MM.1S (cell line): ENCODE data around the gene CA12.

Experiments used
- DNase-seq: peaks from one replicate; pipeline ENCODE4 v3.0.0-alpha.2; 2015
- H2AFZ ChIP-seq: fragments of 300-600 bp; sonication (generic); 2 replicates; pipeline ENCODE4 v1.6.0; 2016; ENCODE audit warnings: antibody characterized with exemption, low read length
- H3F3A ChIP-seq: fragments of 300-600 bp; sonication (generic); 2 replicates; pipeline ENCODE4 v1.6.1; 2016; ENCODE audit warnings: mild to moderate bottlenecking, antibody characterized with exemption, low read length, moderate library complexity, mixed read lengths; ENCODE audit not compliant: insufficient read depth
- H3K27ac ChIP-seq: fragments of 300-600 bp; sonication (generic); 2 replicates; pipeline ENCODE4 v1.5.1; 2016; ENCODE audit warnings: mild to moderate bottlenecking, low read length
- H3K27me3 ChIP-seq: fragments of 300-600 bp; sonication (generic); replicated peaks from 2 replicates; pipeline ENCODE4 v1.6.0; 2016; ENCODE audit warnings: low read length; ENCODE audit not compliant: insufficient read depth
- H3K36me3 ChIP-seq: fragments of 300-600 bp; sonication (generic); replicated peaks from 2 replicates; pipeline ENCODE4 v1.6.1; 2016; ENCODE audit warnings: mild to moderate bottlenecking, low read length, mixed read lengths; ENCODE audit not compliant: insufficient read depth
- H3K4me1 ChIP-seq: fragments of 300-600 bp; sonication (generic); 2 replicates; pipeline ENCODE4 v1.6.1; 2016; ENCODE audit warnings: low read length, mixed read lengths
- H3K4me2 ChIP-seq: fragments of 300-600 bp; sonication (generic); 2 replicates; pipeline ENCODE4 v1.6.0; 2016; ENCODE audit warnings: low read depth, low read length
- H3K4me3 ChIP-seq: fragments of 300-600 bp; sonication (generic); 2 replicates; pipeline ENCODE4 v1.5.1; 2016; ENCODE audit warnings: low read length, mixed read lengths
- H3K79me2 ChIP-seq: fragments of 300-600 bp; sonication (generic); 2 replicates; pipeline ENCODE4 v1.6.1; 2016; ENCODE audit warnings: mixed run types, low read length, mixed read lengths
- H3K9ac ChIP-seq: fragments of 300-600 bp; sonication (generic); 2 replicates; pipeline ENCODE4 v1.6.1; 2016; ENCODE audit warnings: low read length, mixed read lengths
- H3K9me2 ChIP-seq: fragments of 300-600 bp; sonication (generic); replicated peaks from 2 replicates; pipeline ENCODE4 v1.6.1; 2016; ENCODE audit warnings: mild to moderate bottlenecking, low read length, mixed read lengths; ENCODE audit not compliant: insufficient read depth
- H3K9me3 ChIP-seq: fragments of 300-600 bp; sonication (generic); replicated peaks from 2 replicates; pipeline ENCODE4 v1.6.1; 2016; ENCODE audit warnings: mild to moderate bottlenecking, low read length, mixed read lengths; ENCODE audit not compliant: insufficient read depth
- H4K20me1 ChIP-seq: fragments of 300-600 bp; sonication (generic); 2 replicates; pipeline ENCODE4 v1.6.1; 2016; ENCODE audit warnings: mild to moderate bottlenecking, low read length, moderate library complexity, mixed read lengths; ENCODE audit not compliant: insufficient read depth
- CTCF ChIP-seq: fragments of 300-600 bp; sonication (generic); IDR thresholded peaks from 2 replicates; pipeline ENCODE4 v1.5.1; 2016; ENCODE audit warnings: antibody characterized with exemption, low read length, mixed read lengths
- EZH2 ChIP-seq: fragments of 300-600 bp; sonication (generic); optimal IDR thresholded peaks from 2 replicates; pipeline ENCODE3; 2017; ENCODE audit warnings: low read depth, mild to moderate bottlenecking, antibody characterized with exemption, low read length, mixed read lengths
- EZH2phosphoT487 ChIP-seq: fragments of 300-600 bp; sonication (generic); IDR thresholded peaks from 2 replicates; pipeline ENCODE4 v1.6.1; 2018; ENCODE audit warnings: antibody characterized with exemption, low read length

The CA12 gene

GRCh38 chr15:63339006-63339766, 42.5 kb downstream of the CA12 start:
- Histone ChIP-seq H2AFZ (no peak overlapping the region), H3K4me3 (no peak overlapping the region), H3K79me2 (no peaks in the 10 kb centered on the region), H3K27me3 (no peaks in the 10 kb centered on the region), H4K20me1 (no peaks in the 10 kb centered on the region), H3K9me2 (no peaks in the 10 kb centered on the region), H3F3A (no peaks in the 10 kb centered on the region), H3K9ac (no peak overlapping the region), H3K4me1 (no peaks in the 10 kb centered on the region), H3K4me2 (no peak overlapping the region), H3K27ac (no peak overlapping the region), H3K36me3 (no peaks in the 10 kb centered on the region), H3K9me3 (no peaks in the 10 kb centered on the region)
- DNase-seq = no peak
- TF ChIP-seq EZH2 (no peak), EZH2phosphoT487 (no peak), CTCF (no peak)

GRCh38 chr15:63338170-63338569, 43.5 kb downstream of the CA12 start:
- H3K4me2 ChIP-seq = no peak overlapping the region
- DNase-seq = no peak

GRCh38 chr15:63337046-63337445, 44.6 kb downstream of the CA12 start:
- Histone ChIP-seq H3K36me3 (no peaks in the 10 kb centered on the region), H3K9ac (no peak overlapping the region), H4K20me1 (no peaks in the 10 kb centered on the region), H3F3A (no peaks in the 10 kb centered on the region), H2AFZ (no peak overlapping the region), H3K4me1 (no peaks in the 10 kb centered on the region), H3K27ac (no peak overlapping the region), H3K4me2 (no peak overlapping the region), H3K79me2 (no peaks in the 10 kb centered on the region), H3K9me2 (no peaks in the 10 kb centered on the region), H3K4me3 (no peak overlapping the region), H3K27me3 (no peaks in the 10 kb centered on the region), H3K9me3 (no peaks in the 10 kb centered on the region)
- no peak for TF ChIP-seq EZH2
- no peak for TF ChIP-seq EZH2phosphoT487
- TF ChIP-seq CTCF = no peak
- no peak for DNase-seq

More at GRCh38 chr15:63338170-63338569, 43.5 kb downstream of the CA12 start:
- H3F3A ChIP-seq = no peaks in the 10 kb centered on the region
- H3K9me3 ChIP-seq = no peaks in the 10 kb centered on the region
- no peaks in the 10 kb centered on the region for H4K20me1 ChIP-seq
- no peak overlapping the region for H2AFZ ChIP-seq
- H3K4me1 ChIP-seq = no peaks in the 10 kb centered on the region
- H3K9ac ChIP-seq = no peak overlapping the region
- no peaks in the 10 kb centered on the region for H3K36me3 ChIP-seq
- H3K27me3 ChIP-seq = no peaks in the 10 kb centered on the region
- H3K4me3 ChIP-seq = no peak overlapping the region
- TF ChIP-seq CTCF = no peak
- no peak for TF ChIP-seq EZH2
- TF ChIP-seq EZH2phosphoT487 = no peak
- H3K79me2 ChIP-seq = no peaks in the 10 kb centered on the region
- H3K27ac ChIP-seq = no peak overlapping the region
- H3K9me2 ChIP-seq = no peaks in the 10 kb centered on the region
